Measurements from ENCODE around the gene RRAGD.

GRCh38 chr6:89364586-89364985 is 47.5 kb downstream of the RRAGD start:
- TF ChIP-seq, protein P1, sequence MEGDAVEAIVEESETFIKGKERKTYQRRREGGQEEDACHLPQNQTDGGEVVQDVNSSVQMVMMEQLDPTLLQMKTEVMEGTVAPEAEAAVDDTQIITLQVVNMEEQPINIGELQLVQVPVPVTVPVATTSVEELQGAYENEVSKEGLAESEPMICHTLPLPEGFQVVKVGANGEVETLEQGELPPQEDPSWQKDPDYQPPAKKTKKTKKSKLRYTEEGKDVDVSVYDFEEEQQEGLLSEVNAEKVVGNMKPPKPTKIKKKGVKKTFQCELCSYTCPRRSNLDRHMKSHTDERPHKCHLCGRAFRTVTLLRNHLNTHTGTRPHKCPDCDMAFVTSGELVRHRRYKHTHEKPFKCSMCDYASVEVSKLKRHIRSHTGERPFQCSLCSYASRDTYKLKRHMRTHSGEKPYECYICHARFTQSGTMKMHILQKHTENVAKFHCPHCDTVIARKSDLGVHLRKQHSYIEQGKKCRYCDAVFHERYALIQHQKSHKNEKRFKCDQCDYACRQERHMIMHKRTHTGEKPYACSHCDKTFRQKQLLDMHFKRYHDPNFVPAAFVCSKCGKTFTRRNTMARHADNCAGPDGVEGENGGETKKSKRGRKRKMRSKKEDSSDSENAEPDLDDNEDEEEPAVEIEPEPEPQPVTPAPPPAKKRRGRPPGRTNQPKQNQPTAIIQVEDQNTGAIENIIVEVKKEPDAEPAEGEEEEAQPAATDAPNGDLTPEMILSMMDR (IDR thresholded peaks at IDR 0.05): no peak
- TF ChIP-seq POLR2AphosphoS5 (IDR thresholded peaks at IDR 0.05): no peak

Data from prostate gland (tissue), 2 donors.